ENCODE measurements around the gene DNAJA4.

The DNAJA4 gene

DNA sequence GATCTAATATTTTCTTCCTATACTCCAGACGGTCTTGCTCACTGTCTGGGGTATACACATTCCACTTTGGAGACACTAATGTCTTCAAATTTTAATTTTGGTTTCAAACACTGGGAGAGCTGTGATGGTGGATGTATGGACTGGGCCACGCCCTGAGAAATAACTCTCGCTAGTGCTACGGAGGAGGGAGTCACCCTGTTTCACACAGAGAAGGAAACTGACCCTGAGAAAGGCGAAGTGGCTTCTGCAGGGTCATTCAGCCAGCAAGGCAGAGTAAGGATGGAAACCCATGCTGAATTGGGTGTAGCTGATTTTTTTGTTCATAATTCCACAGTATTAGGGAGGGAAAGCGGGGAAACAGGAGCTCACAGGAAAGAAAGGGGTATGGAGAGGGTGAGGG lies 43.6 kb downstream of the DNAJA4 start:
- H3K4me3 Mint-ChIP-seq, result no peak overlapping the region
- no peak for DNase-seq
- H3K4me1 Mint-ChIP-seq (ENCODE audit: low read depth), result peaks cover under 1% of the 10 kb centered on the region
- peaks cover 11% of the 10 kb centered on the region for H3K27me3 Mint-ChIP-seq
- H3K27ac Mint-ChIP-seq, result no peak overlapping the region
- H3K36me3 Mint-ChIP-seq (ENCODE audit: low read depth), result no peaks in the 10 kb centered on the region
- H3K9me3 Mint-ChIP-seq, result no peaks in the 10 kb centered on the region

DNA sequence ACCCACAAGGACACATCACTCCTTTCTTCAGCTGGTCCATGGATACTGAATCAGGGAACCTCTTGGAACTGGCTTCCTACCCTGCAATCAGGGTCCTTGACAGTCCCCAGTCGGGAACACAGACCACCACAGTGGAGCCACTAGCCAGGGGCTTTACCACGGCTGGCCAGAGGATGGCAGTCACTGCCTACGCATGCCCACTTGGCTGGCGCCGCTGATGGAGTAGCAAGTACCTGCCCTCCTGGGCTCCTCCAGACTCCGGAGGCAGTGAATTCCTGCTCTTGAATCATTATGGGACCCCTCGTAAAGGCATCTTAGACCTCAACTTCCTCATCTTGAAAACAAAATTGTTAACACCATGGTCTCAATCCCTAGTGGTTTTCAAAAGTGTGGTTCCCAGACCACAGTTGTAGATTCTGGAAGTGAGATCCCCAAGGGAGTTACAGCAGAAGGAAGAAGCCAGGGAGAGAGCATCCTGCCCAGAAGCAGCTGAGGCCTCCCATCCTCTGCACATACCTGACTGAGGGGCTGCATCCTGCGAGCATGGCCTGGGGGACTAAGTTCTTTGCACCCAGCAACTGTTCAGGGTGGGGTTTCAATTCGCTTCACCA lies 44.2 kb downstream of the DNAJA4 start:
- peak; percentile 63 for DNase-seq
- H3K4me3 Mint-ChIP-seq, result no peak overlapping the region
- H3K27ac Mint-ChIP-seq, result no peak overlapping the region
- no peaks in the 10 kb centered on the region for H3K4me1 Mint-ChIP-seq (ENCODE audit: low read depth)
- no peaks in the 10 kb centered on the region for H3K36me3 Mint-ChIP-seq (ENCODE audit: low read depth)
- peaks cover 11% of the 10 kb centered on the region for H3K27me3 Mint-ChIP-seq
- H3K9me3 Mint-ChIP-seq, result no peaks in the 10 kb centered on the region

DNA sequence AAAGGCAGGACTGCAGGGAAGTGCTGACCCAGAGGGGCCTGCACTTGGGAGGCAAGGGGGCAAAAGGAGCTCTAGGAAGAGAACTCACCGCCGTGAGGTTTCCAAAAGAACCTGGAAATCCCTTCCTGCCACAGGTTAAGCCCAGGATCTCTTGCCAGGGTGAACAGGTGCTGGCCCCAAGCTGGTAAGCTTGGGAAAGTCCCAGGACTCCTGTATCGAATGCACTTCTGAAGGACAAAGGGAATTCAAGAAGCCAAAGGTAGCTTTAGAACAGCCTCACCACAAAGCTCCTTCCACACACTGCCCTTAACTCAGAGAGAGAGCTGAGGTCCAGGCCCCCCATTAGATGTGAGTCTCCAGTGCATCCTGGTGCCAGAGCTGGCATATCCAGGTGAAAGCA lies 46.9 kb downstream of the DNAJA4 start:
- no peaks in the 10 kb centered on the region for H3K9me3 Mint-ChIP-seq
- H3K27ac Mint-ChIP-seq, result no peak overlapping the region
- H3K4me3 Mint-ChIP-seq, result no peak overlapping the region
- H3K27me3 Mint-ChIP-seq, result peaks cover 9% of the 10 kb centered on the region
- DNase-seq, result no peak
- H3K4me1 Mint-ChIP-seq (ENCODE audit: low read depth), result no peaks in the 10 kb centered on the region
- H3K36me3 Mint-ChIP-seq (ENCODE audit: low read depth), result no peaks in the 10 kb centered on the region

DNA sequence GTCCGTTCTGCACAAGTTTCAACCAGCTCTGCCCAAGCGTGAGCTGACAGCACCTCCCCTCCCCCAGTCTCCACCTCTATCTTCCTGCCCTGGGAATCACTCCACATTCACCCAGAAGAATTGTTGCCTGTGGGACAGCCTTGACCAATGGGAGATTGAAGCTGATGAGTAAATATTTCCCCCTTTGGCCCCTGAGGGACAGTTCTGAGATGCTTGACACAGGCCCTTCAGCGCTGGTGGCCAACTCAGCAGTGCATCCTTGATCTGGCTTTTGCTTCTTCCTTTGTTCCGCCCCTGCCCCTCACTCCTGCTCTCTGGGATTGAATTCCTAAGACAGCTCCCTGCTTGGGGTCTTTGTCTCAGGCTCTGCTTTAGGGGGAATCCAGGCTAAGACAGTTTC lies 48.2 kb downstream of the DNAJA4 start:
- H3K36me3 Mint-ChIP-seq (ENCODE audit: low read depth), result no peaks in the 10 kb centered on the region
- H3K27me3 Mint-ChIP-seq, result peaks cover 9% of the 10 kb centered on the region
- no peaks in the 10 kb centered on the region for H3K9me3 Mint-ChIP-seq
- no peak overlapping the region for H3K4me3 Mint-ChIP-seq
- no peak overlapping the region for H3K27ac Mint-ChIP-seq
- H3K4me1 Mint-ChIP-seq (ENCODE audit: low read depth), result no peaks in the 10 kb centered on the region
- no peak for DNase-seq

DNA sequence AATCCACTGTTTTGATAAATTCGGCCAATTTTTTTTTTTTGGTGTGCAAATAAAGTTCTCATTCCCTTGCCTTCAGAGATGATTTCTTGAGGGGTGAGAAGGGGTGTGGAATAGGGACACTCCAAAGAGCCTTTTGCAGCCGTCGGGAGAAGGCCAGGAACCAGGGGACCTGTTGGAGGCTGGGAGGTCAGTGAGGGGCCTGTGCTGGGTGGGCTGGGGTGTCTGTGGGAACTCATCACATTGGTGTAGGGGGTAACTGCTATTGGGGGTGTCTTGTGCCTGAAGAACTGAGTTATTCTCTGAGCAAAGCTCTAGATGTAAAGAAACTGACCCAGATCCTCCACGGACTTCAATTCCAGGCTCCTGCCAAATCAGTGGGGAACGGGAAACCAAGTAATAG lies 48.6 kb downstream of the DNAJA4 start:
- H3K27ac Mint-ChIP-seq, result no peak overlapping the region
- no peaks in the 10 kb centered on the region for H3K9me3 Mint-ChIP-seq
- no peak overlapping the region for H3K4me3 Mint-ChIP-seq
- H3K4me1 Mint-ChIP-seq (ENCODE audit: low read depth), result no peaks in the 10 kb centered on the region
- H3K27me3 Mint-ChIP-seq, result peaks cover 7% of the 10 kb centered on the region
- no peak for DNase-seq
- no peaks in the 10 kb centered on the region for H3K36me3 Mint-ChIP-seq (ENCODE audit: low read depth)

DNA sequence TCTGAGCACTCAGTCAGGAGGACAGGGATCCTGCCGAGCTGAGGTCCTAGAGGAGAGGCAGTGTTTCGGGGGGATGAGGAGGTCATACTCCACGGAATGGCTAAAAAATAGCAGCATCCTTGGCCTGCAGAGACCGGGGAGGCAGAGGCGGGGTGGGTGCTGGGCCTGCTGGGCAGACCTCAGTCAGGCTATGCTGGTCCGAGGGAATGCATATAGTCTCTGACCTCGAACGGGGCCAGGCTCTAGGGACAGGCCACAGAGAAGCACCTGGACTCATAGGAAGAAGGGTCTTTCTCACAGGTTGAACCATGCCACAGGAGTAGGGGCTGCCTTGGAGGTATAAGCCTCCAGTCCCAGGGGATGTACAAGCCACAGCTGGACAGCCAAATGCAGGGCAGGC lies 49.0 kb downstream of the DNAJA4 start:
- DNase-seq, result no peak
- Mint-ChIP-seq H3K27ac (no peak overlapping the region), H3K27me3 (peaks cover 3% of the 10 kb centered on the region), H3K4me3 (no peak overlapping the region), H3K4me1 (ENCODE audit: low read depth) (no peaks in the 10 kb centered on the region), H3K9me3 (no peaks in the 10 kb centered on the region), H3K36me3 (ENCODE audit: low read depth) (no peaks in the 10 kb centered on the region)

DNA sequence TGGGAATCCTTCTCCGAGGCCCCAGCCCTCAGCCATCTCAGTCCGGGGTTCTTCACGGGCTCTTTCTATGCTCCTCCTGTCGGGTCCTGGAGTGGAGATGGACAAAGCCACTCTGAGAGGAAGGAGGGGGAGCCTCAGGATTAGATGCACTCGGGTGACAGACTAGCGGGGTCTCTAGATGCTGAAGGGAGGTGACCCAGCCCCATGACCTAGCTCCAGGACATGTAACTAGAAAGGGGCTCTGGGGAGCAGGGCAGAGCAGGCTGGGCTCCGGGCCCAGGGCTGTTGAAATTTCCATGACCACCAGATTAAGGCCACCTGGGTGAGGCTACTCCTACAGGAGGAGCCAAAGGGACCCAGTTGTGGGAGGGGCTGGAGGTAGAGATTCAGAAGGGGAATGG lies 49.8 kb downstream of the DNAJA4 start:
- DNase-seq, result no peak
- H3K9me3 Mint-ChIP-seq, result no peaks in the 10 kb centered on the region
- H3K27me3 Mint-ChIP-seq, result no peaks in the 10 kb centered on the region
- no peaks in the 10 kb centered on the region for H3K36me3 Mint-ChIP-seq (ENCODE audit: low read depth)
- H3K4me1 Mint-ChIP-seq (ENCODE audit: low read depth), result no peaks in the 10 kb centered on the region
- H3K4me3 Mint-ChIP-seq, result no peak overlapping the region
- H3K27ac Mint-ChIP-seq, result no peak overlapping the region

DNA sequence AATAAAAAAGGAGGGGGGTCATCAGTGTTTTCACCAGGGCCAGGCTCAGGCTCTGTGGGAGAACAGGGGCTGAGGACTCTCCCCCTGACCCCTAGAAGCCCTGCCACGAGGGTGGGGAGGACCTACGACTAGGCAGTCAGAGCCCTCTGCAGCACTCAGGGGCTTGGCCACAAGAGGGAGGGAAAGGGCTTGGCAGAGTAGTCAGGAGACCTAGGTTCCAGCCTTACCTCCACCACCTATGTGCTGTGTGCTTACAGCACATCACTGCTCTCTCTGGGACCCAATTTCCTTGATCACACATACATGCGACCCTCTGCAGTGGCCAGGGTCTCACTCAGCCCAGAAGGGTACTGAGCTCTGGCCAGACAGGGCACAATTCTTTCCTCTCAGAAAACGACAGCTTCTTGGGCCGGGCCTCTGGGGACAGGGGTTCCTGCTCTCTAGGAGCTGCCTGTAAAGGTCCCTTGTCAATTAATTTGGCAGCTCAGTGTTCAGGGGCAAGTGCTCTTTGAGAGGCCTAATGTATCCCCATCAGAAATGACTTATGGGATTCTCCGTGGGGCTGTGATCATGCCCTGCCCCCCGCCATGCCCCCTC lies 51.4 kb downstream of the DNAJA4 start:
- no peak for DNase-seq
- Mint-ChIP-seq H3K27me3 (no peaks in the 10 kb centered on the region), H3K9me3 (no peaks in the 10 kb centered on the region), H3K4me3 (no peak overlapping the region), H3K36me3 (ENCODE audit: low read depth) (no peaks in the 10 kb centered on the region), H3K4me1 (ENCODE audit: low read depth) (no peaks in the 10 kb centered on the region), H3K27ac (no peak overlapping the region)

DNA sequence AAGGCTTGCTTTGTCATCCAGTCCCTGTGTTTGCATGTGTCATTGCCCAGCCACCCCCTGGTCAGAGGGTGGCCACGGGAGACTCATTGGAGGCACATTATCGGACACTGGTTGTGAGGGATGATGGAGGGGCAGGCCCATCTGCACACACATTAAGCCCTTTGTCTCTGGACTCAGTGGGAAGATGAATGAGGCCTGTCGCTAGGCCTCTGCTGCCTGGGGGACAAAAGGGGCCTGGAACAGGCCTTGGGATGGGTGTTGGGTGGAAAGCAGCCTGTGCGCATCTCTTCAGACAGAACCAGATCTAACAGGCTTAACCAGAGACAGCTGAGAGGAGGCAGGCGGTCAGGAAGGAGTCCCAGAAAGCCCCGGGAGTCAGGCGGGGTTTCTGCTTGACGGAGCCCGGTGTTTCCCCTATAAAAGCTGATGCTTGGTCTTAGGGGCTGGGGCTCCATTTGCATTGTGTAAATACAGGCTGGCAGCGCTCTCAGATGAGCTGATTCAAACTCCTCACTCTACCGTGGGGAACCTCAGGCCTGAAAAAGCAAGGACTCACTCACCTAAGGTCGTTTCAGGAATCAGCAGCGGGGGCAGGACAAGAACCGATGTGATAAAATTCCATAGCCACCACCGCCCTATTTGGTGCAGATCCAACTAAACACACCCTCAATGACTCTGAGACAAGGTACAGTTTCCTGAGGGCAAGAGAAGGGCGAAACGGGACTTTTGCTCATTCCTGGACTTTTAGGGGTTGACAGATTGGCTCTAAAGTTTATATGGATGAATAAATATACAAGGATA lies 52.1 kb downstream of the DNAJA4 start:
- Mint-ChIP-seq H3K27ac (no peak overlapping the region), H3K4me3 (no peak overlapping the region), H3K36me3 (ENCODE audit: low read depth) (no peaks in the 10 kb centered on the region), H3K27me3 (no peaks in the 10 kb centered on the region), H3K9me3 (no peaks in the 10 kb centered on the region), H3K4me1 (ENCODE audit: low read depth) (no peaks in the 10 kb centered on the region)
- DNase-seq, result no peak

DNA sequence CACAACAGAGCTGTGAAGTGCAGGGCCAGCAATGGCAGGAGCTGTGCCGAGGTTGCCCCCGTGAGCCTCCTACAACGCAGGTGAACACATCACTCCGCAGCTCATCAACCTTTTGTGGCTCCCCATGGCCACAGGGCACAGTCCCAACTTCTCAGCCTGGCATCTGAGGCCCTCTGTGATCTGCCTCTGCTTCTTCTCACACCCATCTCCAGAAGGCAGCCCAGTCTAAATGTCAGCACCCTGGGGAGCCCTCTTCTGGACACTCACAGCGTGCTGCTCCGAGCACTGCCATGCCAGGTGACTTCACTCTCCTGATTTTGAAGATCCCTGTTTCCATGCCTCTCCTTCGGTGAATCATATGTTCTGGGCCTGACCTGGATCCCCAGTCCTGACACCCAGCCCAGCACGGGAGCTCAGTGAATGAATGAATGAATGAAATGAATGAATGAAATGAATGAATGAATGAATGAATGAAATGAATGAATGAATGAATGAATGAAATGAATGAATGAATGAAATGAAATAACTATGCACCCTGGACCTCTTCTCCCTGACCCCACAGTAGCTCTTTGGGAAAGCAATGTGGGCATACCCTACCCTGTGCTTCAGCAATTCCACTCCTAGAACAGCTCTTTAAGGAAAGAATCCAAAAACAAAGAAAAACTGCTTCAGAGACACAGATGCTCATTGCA lies 52.9 kb downstream of the DNAJA4 start:
- Mint-ChIP-seq H3K27ac (no peak overlapping the region), H3K4me1 (ENCODE audit: low read depth) (no peaks in the 10 kb centered on the region), H3K27me3 (no peaks in the 10 kb centered on the region), H3K36me3 (ENCODE audit: low read depth) (no peaks in the 10 kb centered on the region), H3K4me3 (no peak overlapping the region), H3K9me3 (no peaks in the 10 kb centered on the region)
- DNase-seq, result no peak

DNA sequence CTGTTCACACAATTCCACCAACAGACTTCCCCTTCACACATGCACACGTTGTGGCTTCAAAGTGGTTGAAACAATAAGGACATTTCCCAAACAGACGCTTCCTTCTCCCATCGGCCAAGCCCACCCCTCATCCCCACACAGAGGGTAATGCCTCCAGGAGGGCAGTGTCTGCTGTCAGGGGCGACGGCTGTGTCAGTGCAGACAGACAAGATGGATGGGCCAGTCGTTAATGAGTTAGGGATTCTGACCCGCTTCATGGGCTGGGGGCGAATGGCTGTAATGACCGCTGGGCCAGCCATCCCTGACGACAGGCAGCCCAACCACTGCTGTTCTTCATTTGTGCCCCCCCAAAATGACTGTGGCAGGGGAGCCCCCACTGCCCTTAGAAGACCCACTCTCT lies 55.2 kb downstream of the DNAJA4 start:
- Mint-ChIP-seq H3K9me3 (no peaks in the 10 kb centered on the region), H3K4me3 (no peak overlapping the region), H3K27ac (no peak overlapping the region), H3K36me3 (ENCODE audit: low read depth) (no peaks in the 10 kb centered on the region), H3K4me1 (ENCODE audit: low read depth) (no peaks in the 10 kb centered on the region), H3K27me3 (no peaks in the 10 kb centered on the region)
- no peak for DNase-seq

DNA sequence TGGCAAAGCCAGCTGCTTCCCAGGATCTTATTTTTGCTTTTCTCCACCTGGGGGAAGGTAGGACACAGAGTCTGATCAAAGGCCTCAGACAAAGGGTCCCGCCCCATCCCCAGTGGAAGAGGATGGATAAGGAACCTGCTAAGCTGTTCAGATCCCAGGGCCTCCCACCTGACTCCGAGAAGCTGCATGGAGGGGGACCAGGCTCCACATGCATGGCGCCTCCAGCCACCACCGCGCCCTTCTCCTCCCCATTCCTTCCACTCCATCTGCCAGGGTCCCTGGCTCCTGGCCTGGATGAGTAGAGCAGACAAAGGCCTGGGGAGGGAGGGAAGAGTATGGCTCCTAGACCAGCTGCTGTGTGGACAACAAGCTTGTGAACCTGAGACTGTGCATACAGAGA lies 55.8 kb downstream of the DNAJA4 start:
- H3K27me3 Mint-ChIP-seq, result no peaks in the 10 kb centered on the region
- no peak overlapping the region for H3K4me3 Mint-ChIP-seq
- H3K36me3 Mint-ChIP-seq (ENCODE audit: low read depth), result no peaks in the 10 kb centered on the region
- H3K9me3 Mint-ChIP-seq, result no peaks in the 10 kb centered on the region
- DNase-seq, result no peak
- H3K4me1 Mint-ChIP-seq (ENCODE audit: low read depth), result no peaks in the 10 kb centered on the region
- no peak overlapping the region for H3K27ac Mint-ChIP-seq

DNA sequence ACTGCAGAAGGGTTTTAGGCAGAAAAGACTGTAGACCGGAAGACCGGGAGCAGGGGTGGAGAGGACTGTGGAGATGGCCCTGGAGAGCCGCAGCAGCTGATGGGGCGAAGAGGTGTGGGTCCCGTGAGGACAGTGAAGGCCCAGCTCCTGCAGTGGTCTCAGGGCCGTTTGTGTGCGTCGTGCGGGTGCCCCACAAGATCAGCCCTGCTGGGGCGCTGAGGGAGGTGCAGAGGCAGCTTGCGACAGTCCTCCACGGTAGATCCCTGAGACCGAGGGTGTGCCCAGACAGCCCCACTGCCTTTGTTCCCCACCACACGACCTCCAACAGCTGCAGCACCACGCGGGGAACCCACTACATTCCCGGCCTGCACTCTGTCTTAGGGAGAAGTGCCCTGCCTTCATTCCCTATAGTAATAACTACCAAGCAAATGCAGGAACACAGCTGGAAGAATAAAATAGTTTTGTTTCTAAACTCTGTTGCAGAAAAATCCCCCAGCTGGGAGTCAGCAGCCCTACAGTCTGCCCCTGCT lies 56.7 kb downstream of the DNAJA4 start:
- no peak for DNase-seq
- no peaks in the 10 kb centered on the region for H3K36me3 Mint-ChIP-seq (ENCODE audit: low read depth)

DNA sequence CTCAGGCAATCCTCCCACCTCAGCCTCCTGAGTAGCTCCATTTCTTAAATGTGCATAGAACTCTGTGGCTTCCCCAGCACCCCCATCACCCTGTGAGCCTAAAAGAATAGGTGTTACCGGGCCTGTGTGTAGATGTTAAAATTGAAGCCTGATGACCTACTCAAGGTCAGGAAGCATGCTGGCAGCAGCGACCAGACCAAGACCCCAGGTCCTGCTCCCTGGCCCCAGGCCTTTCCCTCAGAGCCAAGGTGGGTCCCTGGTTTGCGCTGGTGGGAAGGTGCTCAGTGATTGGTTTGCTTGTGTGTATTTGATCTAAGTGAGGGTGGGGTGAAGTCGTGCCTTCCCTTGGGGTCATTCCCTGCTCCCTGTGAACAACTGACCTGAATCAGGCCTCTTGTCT lies 57.4 kb downstream of the DNAJA4 start:
- H3K36me3 Mint-ChIP-seq (ENCODE audit: low read depth), result no peaks in the 10 kb centered on the region
- H3K9me3 Mint-ChIP-seq, result no peaks in the 10 kb centered on the region
- no peaks in the 10 kb centered on the region for H3K4me1 Mint-ChIP-seq (ENCODE audit: low read depth)
- H3K27ac Mint-ChIP-seq, result no peak overlapping the region
- no peak for DNase-seq
- H3K4me3 Mint-ChIP-seq, result no peak overlapping the region
- H3K27me3 Mint-ChIP-seq, result no peaks in the 10 kb centered on the region

More for the DNA sequence above, 56.7 kb downstream of the DNAJA4 start:
- H3K4me3 Mint-ChIP-seq, result no peak overlapping the region
- H3K9me3 Mint-ChIP-seq, result no peaks in the 10 kb centered on the region
- no peaks in the 10 kb centered on the region for H3K4me1 Mint-ChIP-seq (ENCODE audit: low read depth)
- no peaks in the 10 kb centered on the region for H3K27me3 Mint-ChIP-seq
- H3K27ac Mint-ChIP-seq, result no peak overlapping the region

DNA sequence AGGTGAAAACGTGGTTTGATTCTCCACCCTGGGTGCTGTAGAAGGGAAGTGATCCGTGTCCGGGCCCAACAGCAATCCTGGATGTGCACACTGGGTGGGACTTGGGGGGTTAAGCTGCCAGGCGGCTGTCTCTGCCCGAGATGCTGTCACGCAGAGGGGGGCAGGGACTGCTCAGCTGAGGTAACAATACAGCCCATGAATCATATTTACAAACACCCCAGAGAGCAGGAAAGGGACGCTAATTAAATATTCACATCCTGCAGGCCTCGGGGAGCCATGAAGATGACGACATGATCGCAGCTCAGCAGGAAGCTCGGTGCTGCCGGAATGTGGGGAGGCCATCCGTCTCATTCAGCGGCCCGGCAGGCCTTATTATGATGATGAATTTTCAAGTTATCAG lies 57.9 kb downstream of the DNAJA4 start:
- DNase-seq, result no peak
- Mint-ChIP-seq H3K27me3 (no peaks in the 10 kb centered on the region), H3K4me3 (no peak overlapping the region), H3K36me3 (ENCODE audit: low read depth) (no peaks in the 10 kb centered on the region), H3K9me3 (no peaks in the 10 kb centered on the region), H3K4me1 (ENCODE audit: low read depth) (no peaks in the 10 kb centered on the region), H3K27ac (no peak overlapping the region)

Measured in activated T-cell treated with anti-CD3 and anti-CD28 coated beads, Interleukin-2, amount 50 U/mL, for 24 hours (primary cell).